ENCODE measurements around the gene SLC2A4RG.

GRCh38 chr20:63775096-63775978 lies 35.8 kb downstream of the SLC2A4RG start:
- TF ChIP-seq POLR2A (IDR thresholded peaks at IDR 0.05) (no peak), CTCF (IDR thresholded peaks at IDR 0.05) (peak; percentile 53 to 68 (median 60))
